BE2C (cell line): ENCODE measurements around the gene GMFB.

ENCODE experiments used
- DNase-seq: peaks from one replicate; pipeline ENCODE4 v3.0.0-alpha.2; 2020
- H3K27me3 ChIP-seq: fragments of 250-450 bp; sonication (Bioruptor Pico); 2 replicates; pipeline ENCODE4 v1.5.1; 2020; ENCODE audit warnings: mild to moderate bottlenecking
- H3K36me3 ChIP-seq: fragments of 250-450 bp; sonication (Bioruptor Pico); 2 replicates; pipeline ENCODE4 v1.5.1; 2020; ENCODE audit warnings: mild to moderate bottlenecking
- H3K4me1 ChIP-seq: fragments of 250-450 bp; sonication (Bioruptor Pico); 2 replicates; pipeline ENCODE4 v1.5.1; 2020
- H3K4me3 ChIP-seq: 2 replicates; pipeline ENCODE4 v1.5.1; 2011; ENCODE audit warnings: low read depth, low read length
- H3K9me3 ChIP-seq: fragments of 250-450 bp; sonication (Bioruptor Pico); 2 replicates; pipeline ENCODE4 v1.5.1; 2020
- TF ChIP-seq, protein P1 (sequence below): IDR thresholded peaks from 2 replicates; pipeline ENCODE4 v1.5.1; 2012; ENCODE audit warnings: mild to moderate bottlenecking, low read depth, low read length

Gene GMFB

DNA sequence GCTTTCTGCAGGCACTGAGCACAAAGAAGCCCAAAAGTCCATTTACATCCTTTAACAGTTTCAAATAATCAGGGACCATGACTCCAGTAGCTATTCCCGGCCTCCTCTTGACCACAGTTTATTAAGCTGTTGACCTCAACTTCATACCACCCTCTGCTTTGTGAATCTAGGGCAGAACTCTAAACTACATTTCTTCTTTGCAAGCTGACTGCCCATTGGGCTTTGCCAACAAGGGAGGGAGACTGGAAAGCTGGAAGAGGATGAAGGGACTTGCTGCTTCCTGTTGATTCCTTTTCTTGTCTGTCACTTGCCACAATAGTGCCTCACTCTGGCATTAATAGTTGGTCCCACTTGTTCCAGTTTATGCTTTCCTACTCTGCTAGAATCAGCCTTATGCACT is 23.6 kb upstream of the GMFB start:
- TF ChIP-seq, protein P1, sequence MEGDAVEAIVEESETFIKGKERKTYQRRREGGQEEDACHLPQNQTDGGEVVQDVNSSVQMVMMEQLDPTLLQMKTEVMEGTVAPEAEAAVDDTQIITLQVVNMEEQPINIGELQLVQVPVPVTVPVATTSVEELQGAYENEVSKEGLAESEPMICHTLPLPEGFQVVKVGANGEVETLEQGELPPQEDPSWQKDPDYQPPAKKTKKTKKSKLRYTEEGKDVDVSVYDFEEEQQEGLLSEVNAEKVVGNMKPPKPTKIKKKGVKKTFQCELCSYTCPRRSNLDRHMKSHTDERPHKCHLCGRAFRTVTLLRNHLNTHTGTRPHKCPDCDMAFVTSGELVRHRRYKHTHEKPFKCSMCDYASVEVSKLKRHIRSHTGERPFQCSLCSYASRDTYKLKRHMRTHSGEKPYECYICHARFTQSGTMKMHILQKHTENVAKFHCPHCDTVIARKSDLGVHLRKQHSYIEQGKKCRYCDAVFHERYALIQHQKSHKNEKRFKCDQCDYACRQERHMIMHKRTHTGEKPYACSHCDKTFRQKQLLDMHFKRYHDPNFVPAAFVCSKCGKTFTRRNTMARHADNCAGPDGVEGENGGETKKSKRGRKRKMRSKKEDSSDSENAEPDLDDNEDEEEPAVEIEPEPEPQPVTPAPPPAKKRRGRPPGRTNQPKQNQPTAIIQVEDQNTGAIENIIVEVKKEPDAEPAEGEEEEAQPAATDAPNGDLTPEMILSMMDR = no peak

DNA sequence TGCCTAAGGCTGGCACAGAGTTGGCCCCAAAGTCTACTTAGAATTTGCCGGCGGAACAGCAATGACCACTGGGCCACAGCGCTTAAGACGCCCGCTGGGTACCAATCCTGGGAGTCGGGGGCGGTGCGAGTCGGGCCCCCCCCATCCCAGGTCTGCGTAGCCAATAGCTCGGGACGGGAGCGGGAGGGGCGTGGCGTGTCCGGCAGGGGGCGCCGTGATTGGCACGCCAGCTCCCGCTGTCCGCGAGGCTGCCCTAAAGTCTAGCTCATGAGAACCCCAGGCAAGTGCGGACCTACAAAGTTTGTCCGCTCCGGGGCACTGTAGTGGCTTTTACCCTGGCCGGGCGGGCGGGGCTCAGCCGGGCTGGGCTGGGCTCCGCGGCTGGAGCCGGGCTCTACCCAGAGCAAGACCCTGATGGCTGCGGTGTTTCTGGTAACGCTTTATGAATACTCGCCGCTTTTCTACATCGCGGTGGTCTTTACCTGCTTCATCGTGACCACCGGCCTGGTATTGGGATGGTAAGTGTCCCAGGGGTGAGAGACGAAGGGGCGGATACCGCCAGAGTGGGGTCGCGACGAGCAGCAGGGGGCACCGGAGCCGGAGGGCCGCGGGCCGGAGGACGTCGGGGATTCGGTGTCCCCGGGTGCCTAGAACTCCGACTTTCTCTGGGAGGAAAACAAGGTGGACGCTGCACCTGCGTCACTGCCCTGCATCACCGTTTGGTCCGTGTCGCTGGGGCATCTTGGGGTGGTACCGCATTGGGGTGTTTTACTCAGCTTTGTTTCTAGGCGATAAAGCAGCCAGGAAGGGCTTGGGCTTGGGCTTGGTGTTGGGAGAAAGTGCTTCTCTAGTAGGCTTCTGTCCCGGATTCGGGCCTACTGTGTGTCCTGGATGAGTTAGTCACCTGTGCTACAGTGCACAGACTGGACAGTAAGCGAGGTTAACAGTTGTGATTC is 21.0 kb upstream of the GMFB start, which contains the start of gene CGRRF1:
CGRRF1 (plus strand) TSS at position 361 of the 956 bp plus-strand sequence; CDS start at position 415, 54 bp downstream.
- peak; percentile 99 for DNase-seq
- no peaks in the 10 kb centered on the region for H3K27me3 ChIP-seq
- H3K9me3 ChIP-seq = no peaks in the 10 kb centered on the region
- H3K4me3 ChIP-seq = peak within 1 kb of the TSS; percentile 97
- H3K4me1 ChIP-seq = no peaks in the 10 kb centered on the region
- TF ChIP-seq, protein P1 = peak; percentile 38
- H3K36me3 ChIP-seq = no peaks in the 10 kb centered on the region

More for the DNA sequence above, 23.6 kb upstream of the GMFB start:
- no peaks in the 10 kb centered on the region for H3K36me3 ChIP-seq
- H3K4me3 ChIP-seq = no peak overlapping the region
- H3K9me3 ChIP-seq = no peaks in the 10 kb centered on the region
- no peaks in the 10 kb centered on the region for H3K4me1 ChIP-seq
- no peak for DNase-seq
- no peaks in the 10 kb centered on the region for H3K27me3 ChIP-seq

DNA sequence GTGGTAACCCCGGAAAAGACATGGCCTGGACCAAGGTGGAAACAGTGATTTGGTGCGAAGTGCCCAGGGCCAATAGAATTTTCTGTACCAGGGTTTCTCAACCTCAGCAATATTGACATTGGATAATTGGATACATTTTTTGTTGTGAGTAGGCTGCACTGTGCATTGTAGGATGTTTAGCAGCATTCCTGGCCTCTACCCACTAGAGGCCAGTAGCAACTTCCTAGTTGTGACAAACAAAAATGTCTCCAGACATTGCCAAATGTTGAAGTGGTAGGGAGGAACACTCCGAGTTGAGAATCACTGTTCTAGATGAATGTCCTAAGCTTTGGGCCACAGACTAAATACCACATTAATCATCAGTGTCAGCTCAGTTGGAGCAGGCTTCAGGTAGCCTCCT is 14.7 kb upstream of the GMFB start:
- no peaks in the 10 kb centered on the region for H3K9me3 ChIP-seq
- TF ChIP-seq, protein P1 = peak; percentile 51
- no peak overlapping the region for H3K4me3 ChIP-seq
- DNase-seq = no peak
- no peaks in the 10 kb centered on the region for H3K36me3 ChIP-seq
- H3K27me3 ChIP-seq = no peaks in the 10 kb centered on the region
- H3K4me1 ChIP-seq = no peaks in the 10 kb centered on the region

DNA sequence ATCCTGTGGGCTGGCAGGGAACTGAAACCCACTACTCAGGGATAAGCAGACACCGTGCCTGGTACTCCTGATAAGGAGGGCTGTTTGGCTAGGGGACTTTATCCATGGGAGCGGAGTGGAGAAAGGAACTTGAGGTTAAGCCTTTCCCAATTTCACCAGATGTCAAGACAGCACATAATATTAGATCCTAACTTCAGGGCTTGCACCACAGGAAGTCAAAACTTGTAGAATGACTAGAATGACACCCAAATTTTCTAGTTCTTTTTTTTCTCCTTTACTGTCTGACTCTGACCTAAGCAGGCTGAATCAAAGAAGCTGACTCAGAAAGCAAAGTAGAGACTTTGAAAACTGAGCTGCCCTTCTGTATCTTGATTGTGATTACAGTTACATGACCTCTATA is 13.8 kb upstream of the GMFB start:
- Histone ChIP-seq H3K9me3 (no peaks in the 10 kb centered on the region), H3K4me3 (no peak overlapping the region), H3K36me3 (no peaks in the 10 kb centered on the region), H3K27me3 (no peaks in the 10 kb centered on the region), H3K4me1 (no peaks in the 10 kb centered on the region)
- DNase-seq = no peak
- TF ChIP-seq, protein P1 = no peak

DNA sequence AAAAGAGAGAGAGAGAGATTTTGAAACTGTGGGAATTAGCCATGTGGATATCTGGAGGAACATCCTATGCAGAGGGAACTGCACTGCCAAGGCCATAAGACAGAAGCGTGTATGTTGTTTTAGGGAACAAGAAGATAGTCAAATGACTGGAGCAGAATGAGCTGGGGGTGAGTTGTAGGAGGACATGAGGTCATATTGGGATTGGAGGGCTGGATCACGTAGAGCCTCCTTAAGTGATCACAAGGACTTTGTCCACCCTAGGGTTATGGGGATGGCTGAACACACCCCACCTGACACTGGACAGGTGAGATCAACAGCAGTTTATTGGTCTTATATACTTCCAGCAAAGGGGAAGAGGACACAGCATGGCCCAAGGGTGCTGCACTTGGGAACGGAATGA is 12.7 kb upstream of the GMFB start:
- TF ChIP-seq, protein P1 = no peak
- Histone ChIP-seq H3K4me3 (no peak overlapping the region), H3K36me3 (no peaks in the 10 kb centered on the region), H3K4me1 (no peaks in the 10 kb centered on the region), H3K27me3 (no peaks in the 10 kb centered on the region), H3K9me3 (no peaks in the 10 kb centered on the region)
- DNase-seq = no peak

DNA sequence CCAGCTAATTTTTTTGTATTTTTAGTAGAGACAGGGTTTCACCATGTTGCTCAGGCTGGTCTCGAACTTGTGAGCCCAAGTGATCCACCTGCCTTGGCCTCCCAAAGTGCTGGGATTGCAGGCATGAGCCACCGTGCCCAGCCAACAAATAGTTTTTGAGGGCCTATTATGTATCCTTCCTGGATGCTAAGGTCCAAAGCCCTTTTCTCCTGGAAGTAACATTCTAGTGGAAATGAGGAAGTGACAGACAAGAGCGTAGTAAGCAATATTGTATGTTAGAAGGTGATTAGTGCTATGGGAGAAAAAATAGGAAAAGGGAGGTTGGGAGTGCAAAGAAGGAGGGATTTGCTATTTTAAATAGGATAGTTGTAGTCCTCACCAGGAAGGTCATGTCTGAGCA is 12.0 kb upstream of the GMFB start:
- Histone ChIP-seq H3K9me3 (no peaks in the 10 kb centered on the region), H3K27me3 (no peaks in the 10 kb centered on the region), H3K4me1 (no peaks in the 10 kb centered on the region), H3K36me3 (no peaks in the 10 kb centered on the region), H3K4me3 (no peak overlapping the region)
- TF ChIP-seq, protein P1 = no peak
- no peak for DNase-seq
